Measurements from ENCODE around the gene CCDC18. TPM values are rescaled to one million over a fixed set of nuclear protein-coding genes. Genes with fewer than 3 reads are reported as not detected.
A peak's percentile ranks its signal among the peaks of the same experiment; 100 is the strongest.
"Not testable (repeated sequence)": the region's sequence is repeated elsewhere in the genome, so short reads cannot be mapped to it uniquely, and the experiment has no call there.

CCDC18 gene, protein sequence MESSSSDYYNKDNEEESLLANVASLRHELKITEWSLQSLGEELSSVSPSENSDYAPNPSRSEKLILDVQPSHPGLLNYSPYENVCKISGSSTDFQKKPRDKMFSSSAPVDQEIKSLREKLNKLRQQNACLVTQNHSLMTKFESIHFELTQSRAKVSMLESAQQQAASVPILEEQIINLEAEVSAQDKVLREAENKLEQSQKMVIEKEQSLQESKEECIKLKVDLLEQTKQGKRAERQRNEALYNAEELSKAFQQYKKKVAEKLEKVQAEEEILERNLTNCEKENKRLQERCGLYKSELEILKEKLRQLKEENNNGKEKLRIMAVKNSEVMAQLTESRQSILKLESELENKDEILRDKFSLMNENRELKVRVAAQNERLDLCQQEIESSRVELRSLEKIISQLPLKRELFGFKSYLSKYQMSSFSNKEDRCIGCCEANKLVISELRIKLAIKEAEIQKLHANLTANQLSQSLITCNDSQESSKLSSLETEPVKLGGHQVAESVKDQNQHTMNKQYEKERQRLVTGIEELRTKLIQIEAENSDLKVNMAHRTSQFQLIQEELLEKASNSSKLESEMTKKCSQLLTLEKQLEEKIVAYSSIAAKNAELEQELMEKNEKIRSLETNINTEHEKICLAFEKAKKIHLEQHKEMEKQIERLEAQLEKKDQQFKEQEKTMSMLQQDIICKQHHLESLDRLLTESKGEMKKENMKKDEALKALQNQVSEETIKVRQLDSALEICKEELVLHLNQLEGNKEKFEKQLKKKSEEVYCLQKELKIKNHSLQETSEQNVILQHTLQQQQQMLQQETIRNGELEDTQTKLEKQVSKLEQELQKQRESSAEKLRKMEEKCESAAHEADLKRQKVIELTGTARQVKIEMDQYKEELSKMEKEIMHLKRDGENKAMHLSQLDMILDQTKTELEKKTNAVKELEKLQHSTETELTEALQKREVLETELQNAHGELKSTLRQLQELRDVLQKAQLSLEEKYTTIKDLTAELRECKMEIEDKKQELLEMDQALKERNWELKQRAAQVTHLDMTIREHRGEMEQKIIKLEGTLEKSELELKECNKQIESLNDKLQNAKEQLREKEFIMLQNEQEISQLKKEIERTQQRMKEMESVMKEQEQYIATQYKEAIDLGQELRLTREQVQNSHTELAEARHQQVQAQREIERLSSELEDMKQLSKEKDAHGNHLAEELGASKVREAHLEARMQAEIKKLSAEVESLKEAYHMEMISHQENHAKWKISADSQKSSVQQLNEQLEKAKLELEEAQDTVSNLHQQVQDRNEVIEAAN (N-terminal part only)
- 16.8 and 18.1 TPM in 2 replicates for total RNA-seq

DNA sequence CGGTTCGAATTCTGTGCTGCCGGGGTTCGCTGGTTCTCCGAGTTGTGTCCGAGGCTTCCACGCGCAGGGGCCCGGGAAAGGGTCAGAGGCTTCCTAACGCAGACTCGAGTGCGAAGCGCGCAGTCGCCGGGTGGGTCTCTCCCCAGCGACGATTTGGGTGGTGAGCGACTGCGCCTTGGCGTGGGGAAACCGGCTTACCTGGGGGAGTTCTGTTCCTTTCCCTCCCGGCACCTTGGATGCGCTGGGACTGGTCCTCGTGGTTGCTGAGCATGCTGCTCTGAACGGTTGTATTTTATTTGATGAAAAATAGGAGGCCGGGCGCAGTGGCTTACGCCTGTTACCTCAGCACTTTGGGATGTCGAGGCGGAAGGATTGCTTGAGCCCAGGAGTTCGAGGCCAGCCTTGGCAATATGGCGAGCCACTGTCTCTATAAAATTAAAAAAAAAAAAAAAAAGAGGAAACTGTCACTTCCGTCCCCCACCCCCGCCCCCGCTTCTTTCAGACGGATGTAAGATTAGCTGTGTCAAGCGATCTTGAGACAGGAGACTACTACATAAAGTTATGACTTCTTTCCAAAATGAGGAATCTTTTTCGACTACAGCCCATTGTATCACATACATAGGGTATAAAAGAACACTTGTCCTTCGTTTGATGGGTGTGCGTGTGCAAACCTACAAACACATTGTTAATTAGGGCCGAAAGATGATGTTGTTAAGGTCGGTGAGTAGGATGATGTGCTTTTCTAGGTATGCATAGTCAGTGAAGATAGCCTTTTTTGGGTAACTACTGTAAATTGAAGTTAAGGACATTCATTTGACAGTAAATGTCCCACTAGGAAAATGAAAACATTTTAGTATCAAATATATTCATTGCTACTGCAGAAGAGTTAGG lies at the start of gene CCDC18:
CCDC18 (plus strand) TSS at position 2 of the 891 bp plus-strand sequence. CDS start 2,638 bp downstream, outside the sequence.
- peak; percentile 65 for DNase-seq

DNA sequence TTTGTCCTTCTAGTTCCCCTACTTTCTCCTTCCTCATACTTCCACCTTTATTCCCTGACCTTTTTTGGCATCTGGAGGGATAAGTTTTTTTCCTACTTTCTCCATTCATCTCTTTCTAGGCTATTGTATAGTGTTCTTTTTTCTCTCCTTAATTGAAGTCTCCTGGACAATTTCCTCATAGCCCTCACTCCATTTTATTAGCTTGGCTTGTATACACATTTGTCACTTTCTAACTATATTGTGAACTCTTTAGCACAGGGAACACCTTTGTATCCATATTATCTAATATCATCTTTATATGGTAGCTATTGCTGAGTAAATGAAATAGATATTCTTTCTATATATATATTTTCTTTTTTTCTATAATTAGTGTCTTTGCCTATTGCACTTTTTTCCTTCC lies 47.9 kb upstream of the CCDC18 start:
- DNase-seq, result no peak

DNA sequence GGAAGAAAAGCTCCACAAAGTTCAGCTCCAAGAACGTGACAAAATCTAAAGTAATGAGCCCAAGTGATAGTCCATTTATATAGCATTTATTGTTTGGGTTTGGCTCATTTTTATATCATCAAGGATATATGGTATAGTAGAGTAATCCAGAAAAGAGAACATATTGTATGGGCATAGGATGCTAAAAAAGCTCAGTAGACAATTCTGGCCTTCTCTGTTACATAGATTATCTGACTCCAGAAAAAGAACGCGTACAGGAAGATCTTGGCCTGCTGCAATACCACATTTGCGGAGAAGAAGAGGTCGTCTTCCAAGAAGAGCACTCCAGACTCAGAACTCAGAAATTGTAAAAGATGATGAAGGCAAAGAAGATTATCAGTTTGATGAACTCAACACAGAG lies 44.1 kb upstream of the CCDC18 start:
- DNase-seq, result no peak

DNA sequence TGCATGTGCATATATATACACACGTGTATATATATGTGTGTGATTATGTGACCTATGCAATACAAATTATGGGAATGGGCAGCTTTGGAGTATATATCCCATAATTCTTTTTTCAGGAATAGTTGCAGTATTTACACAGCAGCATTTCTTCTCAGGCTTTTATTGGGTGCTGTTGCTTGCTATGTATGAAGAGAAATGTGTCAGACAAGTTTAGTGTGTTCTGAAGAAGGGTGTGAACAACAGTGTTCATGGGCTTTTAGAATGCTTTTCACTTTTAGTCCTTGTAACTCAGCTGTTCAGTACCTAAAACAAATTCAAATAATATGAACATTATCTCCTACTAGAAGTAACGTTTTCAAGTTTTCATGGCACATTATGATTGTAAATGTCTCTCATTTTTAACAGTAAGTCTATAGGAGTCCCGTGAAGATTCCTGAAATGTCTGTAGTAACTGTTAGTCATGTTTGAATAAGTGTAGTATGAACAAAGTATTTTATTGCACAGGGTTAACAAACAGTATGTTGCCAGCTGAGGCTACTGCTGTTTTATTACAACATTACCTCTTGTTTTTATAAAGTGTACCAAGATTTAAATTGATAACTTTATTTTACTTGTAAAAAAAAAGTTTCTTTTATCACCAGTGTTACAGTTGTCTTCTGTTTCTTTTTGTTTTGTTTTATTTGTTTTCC lies 42.8 kb upstream of the CCDC18 start:
- DNase-seq, result no peak

DNA sequence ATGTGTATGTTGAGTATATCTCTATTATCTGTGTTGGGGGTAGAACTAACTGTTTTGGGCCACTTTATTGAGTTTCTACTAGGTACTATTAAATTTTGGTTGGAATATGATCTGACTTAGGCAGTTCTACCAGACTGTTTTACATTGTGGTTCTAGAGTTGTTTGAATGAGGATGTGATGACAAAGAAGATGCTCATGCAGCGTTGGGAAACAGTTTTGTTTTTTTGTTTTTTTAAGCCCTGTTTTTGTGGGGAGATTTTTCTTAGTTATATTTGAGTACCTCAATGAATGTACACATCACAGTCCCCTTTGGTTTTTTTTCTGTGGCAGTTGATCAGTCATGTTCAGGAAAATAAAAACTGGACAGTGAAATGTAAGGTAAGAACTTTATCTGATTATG lies 40.4 kb upstream of the CCDC18 start:
- DNase-seq, result no peak

DNA sequence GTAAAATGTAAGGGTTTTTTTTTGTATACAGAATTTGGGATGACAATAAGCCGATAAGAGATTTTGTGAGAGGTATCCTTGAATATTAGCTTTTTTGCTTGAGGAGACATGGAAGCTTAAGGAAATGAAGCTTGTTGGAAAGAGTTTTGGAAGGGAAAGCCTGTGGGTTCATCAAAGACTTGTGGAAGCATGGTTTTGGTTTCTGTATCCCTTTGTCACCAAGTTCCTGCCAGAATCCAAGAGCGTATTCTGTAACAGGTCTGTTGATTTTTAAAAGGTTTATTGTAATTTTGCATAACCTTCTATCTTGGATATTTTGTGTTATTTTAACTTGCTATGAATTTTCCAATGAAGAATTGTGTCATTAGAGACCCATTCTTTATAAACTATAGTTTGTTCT lies 38.4 kb upstream of the CCDC18 start:
- no peak for DNase-seq

DNA sequence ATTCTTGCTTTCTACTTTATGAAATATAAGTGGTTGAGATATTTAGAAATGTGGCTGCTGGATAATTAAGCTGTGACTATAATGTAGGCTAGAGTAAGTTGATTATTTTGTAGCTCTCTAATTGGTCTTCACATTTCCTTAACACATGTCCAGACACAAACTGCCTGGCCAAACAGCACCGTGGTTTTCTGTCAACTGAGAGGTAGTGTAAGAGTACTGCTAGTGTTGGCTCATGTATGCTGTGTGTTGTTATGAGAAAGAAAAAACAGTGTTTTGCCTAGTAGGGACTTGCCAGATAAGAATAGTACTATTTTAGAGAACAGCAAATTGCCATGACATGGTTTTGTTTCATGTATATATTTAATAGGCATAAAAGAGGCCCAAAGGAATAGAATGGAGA lies 37.4 kb upstream of the CCDC18 start:
- no peak for DNase-seq

DNA sequence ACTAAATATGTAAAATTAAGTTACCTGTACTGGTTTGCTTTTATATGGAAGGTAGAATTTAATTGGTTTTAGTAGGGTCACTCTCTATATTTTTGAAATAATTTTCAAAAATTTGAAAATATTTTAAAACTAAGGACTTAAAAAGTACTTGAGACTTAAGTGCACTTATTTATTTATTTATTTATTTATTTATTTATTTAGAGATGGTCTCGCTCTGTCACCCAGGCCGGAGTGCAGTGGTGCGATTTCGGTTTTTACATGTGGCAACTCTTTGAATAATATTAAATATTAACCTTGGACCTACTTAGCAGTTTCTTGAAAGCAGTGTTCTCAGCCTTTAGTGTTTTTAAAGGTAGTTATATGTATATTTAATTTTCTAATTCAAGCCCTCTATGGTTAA lies 36.8 kb upstream of the CCDC18 start:
- no peak for DNase-seq

DNA sequence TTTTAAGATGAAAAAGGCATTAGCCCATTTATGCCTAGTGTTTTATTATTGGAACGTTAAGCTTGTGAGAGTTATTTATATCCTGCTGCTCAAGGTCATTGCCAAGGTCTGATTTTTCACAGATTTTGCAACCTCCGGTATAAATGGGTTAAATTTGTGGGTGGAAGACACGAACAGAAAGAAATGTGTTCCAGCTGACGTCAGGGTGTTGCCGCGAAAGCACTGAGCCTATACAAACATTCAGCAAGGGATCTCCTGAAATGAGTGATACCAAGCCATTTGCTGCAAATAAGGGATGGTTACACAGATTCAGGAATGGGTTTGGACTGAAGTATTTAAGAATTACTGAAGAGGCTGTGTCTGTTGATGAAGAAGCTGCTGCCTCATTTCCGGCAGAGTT lies 32.5 kb upstream of the CCDC18 start:
- DNase-seq, result no peak

DNA sequence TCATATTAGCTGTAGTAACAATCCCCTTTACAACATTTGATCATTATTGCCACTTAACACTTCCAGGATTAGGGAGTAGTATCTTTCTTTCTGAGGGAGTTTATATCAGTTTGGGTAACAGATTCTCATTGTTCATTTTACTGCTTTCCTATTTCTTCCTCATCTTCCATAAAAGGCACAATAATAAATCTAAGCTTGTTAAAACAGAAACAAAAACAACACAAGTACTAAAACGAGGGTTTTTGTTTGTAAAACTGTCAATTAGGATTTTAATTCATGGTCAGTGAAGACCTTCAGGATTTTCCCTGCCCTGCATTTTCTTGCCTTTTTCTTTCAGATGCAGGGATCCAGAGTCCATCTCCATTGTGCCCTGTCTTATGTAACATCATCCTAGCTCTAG lies 29.8 kb upstream of the CCDC18 start:
- no peak for DNase-seq

DNA sequence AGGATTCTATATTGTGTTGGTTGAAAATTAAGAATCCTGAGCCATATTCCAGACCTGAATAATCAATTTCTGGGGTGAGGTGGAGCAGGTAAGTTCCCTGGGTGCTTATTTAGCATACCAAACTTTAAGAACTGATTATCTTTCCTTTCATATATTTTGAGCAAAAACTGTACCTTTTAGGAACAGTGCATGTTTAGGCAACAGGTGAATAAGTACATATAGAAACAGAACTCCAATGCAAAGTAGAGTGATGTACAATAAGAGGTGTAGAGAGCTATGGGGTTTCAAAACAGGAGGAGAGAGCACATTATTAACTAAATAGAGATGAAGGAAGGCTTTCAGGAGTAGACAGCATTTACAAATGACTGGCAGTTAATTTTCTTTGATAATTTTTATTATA lies 29.1 kb upstream of the CCDC18 start:
- no peak for DNase-seq

DNA sequence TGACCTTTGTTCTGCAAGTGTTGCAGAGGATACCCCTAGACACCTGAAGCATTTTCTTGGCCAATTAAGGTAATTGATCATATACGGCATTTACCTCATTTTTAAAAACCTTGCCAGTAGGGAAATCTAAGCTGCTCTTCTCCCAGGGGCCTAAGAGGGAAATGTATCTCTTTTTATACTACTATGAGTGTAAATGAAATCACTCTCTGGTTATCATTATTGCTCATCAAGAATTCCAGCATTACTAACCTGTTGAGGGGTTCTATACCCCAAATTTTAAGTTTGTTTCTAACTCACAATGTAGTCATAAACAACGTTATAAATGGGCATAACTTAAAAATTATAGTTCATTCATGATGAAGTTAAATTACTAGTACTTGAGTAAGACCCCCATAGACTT lies 27.7 kb upstream of the CCDC18 start:
- no peak for DNase-seq

DNA sequence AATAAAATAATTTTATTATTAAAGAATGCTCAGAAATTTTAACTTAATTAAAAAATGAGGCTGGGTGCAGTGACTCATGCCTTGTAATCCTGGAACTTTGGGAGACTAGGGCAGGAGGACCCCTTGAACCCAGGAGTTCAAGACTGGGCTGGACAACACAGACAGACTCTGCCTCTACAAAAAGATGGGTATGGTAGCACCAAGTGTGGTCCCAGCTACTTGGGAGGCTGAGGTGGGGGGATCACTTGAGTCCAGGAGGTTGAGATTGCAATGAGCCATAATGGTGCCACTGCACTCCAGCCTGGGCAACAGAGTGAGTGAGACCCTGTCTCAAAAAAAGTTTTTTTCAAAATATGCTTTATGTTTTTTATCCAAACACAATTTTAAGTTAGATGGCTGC lies 25.6 kb upstream of the CCDC18 start:
- DNase-seq, result no peak

DNA sequence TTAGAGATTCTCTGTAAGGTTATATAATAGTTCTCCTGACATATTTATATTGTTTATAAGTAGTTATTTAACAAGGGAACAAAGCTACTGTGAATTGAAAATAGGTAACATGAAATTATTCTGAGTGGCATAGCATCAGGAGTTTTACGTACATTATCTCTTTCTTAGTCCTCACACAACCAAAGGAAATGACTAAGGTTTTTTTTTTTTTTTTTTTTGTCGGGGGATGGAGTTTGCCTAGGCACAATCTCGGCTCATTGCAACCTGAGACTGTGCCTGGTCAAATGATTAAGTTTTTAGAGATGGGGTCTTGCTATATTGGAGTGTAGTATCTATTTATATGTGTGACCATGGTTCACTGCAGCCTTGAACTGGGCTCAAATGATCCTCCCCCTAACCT lies 25.2 kb upstream of the CCDC18 start:
- DNase-seq, result peak; percentile 41

DNA sequence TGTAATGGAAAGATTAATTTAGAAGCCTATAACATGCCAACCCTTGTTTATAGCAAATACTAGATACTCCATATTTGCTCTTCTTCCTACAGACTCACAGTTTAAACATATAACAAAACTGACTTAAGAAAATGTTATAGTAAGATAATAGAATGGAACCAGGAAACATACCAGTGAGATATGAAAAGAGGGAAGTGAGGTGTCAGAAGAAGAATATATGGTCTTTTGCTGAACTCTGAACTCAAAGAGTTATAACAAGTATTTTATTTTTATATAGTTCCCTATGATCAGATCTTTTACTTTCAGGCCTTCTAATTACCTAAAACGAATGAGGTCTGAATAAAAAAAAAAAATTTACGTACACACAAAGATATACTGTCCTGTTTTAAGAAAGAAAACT lies 21.2 kb upstream of the CCDC18 start:
- no peak for DNase-seq

DNA sequence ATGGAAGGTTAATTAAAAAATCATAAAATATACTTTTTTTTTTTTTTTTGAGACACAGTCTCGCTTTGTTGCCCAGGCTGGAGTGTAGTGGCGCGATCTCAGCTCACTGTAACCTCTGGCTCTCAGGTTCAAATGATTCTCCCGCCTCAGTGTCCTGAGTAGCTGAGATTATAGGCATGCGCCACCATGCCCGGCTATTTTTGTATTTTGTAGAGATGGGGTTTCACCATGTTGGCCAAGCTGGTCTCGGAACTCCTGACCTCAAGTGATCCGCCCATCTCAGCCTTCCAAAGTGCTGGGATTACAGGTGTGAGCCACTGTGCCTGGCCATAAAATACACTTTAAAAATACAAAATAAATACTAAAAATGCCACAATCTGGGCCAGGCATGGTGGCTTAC lies 17.2 kb upstream of the CCDC18 start:
- DNase-seq, result not testable (repeated sequence)

DNA sequence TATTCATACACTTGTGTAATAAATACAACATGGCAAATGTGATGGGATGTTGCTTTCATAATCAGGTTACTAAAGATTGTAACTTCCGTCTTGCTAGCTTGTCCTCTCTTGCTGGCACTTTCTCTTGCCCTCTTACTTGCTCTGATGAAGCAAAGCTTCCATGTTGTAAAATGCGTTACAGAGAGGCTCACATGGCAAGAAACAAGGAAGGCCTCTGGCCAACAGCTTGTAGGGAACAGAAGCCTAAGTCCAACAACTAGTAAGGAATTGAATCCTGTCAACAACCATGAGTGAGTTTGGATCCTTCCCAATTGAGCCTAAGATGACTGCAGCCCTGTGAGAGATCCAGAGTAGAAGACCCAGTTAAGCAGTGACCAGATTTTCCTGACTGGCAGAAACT lies 15.7 kb upstream of the CCDC18 start:
- DNase-seq, result no peak

DNA sequence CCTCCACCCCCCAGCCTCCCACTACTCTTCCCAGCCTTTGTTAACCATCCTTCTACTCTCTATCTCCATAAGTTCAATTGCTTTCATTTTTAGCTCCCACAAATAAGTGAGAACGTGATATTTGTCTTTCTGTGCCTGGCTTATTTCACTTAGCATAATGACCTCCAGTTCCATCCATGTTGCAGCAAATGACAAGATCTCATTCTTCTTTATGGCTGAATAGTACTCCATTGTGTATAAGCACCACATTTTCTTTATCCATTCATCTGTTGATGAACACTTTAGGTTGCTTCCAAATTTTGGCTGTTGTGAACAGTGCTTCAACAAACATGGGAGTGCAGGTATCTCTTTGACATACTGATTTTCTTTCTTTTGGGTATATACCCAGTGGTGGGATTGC lies 14.6 kb upstream of the CCDC18 start:
- not testable (repeated sequence) for DNase-seq

DNA sequence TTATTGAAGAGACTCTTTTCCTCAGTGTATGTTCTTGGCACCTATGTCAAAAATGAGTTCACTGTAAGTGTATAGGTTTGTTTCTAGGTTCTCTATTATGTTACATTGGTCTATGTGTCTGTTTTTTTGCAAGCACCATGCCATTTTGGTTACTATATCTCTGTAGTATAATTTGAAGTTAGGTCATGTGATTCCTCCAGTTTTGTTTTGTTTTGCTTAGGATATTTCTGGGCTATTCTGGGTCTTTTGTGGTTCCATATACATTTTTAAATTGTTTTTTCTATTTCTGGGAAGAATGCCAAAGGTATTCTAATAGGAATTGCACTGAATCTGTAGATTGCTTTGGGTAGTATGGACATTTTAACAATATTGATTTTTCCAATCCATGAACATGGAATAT lies 13.5 kb upstream of the CCDC18 start:
- DNase-seq, result no peak

DNA sequence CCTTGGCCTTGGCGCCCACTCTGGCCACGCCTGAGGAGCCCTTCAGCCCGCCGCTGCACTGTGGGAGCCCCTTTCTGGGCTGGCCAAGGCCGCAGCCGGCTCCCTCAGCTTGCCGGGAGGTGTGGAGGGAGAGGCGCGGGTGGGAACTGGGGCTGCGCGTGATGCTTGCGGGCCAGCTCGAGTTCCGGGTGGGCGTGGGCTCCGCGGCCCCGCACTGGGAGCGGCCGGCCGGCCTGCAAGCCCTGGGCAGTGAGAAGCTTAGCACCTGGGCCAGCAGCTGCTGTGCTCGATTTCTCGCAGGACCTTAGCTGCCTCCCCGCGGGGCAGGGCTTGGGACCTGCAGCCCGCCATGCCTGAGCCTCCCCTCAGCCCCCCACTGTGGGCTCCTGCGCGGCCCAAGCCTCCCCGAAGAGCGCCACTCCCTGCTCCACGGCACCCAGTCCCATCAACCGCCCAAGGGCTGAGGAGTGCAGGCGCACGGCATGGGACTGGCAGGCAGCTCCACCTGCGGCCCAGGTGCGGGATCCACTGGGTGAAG lies 10.3 kb upstream of the CCDC18 start:
- not testable (repeated sequence) for DNase-seq

DNA sequence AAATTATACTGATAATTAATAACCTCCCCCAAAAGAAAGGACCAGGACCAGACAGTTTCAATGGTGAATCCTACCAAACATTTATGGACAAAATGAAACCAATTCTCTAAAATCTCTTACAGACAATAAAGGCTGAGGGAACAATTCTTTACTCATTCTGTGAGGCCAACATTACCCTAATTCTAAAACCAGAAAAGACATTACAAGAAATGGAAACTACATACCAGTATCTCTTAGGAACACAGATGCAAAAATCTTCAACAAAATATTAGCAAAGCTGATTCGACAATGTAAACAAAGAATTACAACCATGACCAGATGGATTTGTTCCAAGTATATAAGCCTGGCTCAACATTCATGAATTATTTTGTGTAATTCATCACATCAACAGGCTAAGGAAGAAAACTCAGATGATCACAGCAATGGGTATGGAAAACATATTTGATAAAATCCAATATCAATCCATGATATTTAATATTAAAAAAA lies 8.9 kb upstream of the CCDC18 start:
- DNase-seq, result no peak

Data from dermis blood vessel endothelial cell (primary cell).